HFFc6 (cell line): ENCODE data around the gene MSANTD1. TPM values are rescaled to one million over a fixed set of nuclear protein-coding genes. Genes with fewer than 3 reads are reported as not detected.

ENCODE experiments used
- DNase-seq: peaks from one replicate; pipeline ENCODE4 v3.0.0-alpha.2; 2018
- H3K27ac Mint-ChIP-seq: 2 replicates; pipeline ENCODE4 v1.8.0; 2020; ENCODE audit warnings: mild to moderate bottlenecking, mixed read lengths
- H3K27me3 Mint-ChIP-seq: 2 replicates; pipeline ENCODE4 v1.8.0; 2021; ENCODE audit warnings: mild to moderate bottlenecking, moderate library complexity, mixed read lengths; ENCODE audit not compliant: insufficient read depth
- H3K36me3 Mint-ChIP-seq: 2 replicates; pipeline ENCODE4 v1.8.0; 2021; ENCODE audit warnings: low read depth, mixed read lengths
- H3K4me1 Mint-ChIP-seq: 2 replicates; pipeline ENCODE4 v1.8.0; 2020; ENCODE audit warnings: low read depth, mixed read lengths
- H3K4me3 Mint-ChIP-seq: 2 replicates; pipeline ENCODE4 v1.8.0; 2020; ENCODE audit warnings: mild to moderate bottlenecking, moderate library complexity, mixed read lengths
- H3K9me3 Mint-ChIP-seq: 2 replicates; pipeline ENCODE4 v1.8.0; 2020; ENCODE audit warnings: mild to moderate bottlenecking, mixed read lengths
- CTCF ChIP-seq: fragments of 200-600 bp; sonication (generic); IDR thresholded peaks from 2 replicates; pipeline ENCODE4 v1.5.0; 2021; ENCODE audit warnings: antibody characterized with exemption, mild to moderate bottlenecking
- total RNA-seq, 6 experiments: library from RNA; stranded (reverse); fragmentation: NEBNext Ultra II Directional; extraction: Animal tissue kit (Norgen Biotek cat#: 25700); gene quantifications; 2 replicates in 1 of 6; 3 replicates in 5 of 6; pipeline ENCODE4 v1.2.3, GENCODE V29; 2021

Gene MSANTD1
- total RNA-seq, 6 experiments from 2014 or later: 0.09 to 0.35 (median 0.12) TPM

DNA sequence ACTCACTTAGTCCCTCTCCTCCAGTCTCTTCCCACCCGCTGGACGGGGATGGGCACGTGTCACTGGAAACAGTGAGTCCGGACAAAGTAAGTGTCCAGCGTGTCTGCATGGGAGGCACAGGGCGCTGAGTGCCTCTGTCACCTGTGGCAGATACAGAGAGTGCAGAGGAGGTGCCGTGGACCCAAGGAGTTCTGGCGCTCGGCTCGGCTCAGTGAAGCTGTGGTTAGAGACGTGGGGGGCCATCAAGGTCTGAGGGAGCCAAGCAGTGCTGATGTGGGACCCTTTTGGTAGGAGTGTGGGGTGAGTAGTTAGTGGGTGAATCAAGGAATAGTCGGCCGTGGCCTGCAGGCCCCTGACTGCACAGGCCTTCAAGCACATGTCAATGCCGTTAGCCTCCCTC is 40.1 kb upstream of the MSANTD1 start:
- TF ChIP-seq CTCF: no peak
- Mint-ChIP-seq H3K9me3 (no peaks in the 10 kb centered on the region), H3K36me3 (peaks cover 24% of the 10 kb centered on the region)

GRCh38 chr4:3209551-3210325 is 39.2 kb upstream of the MSANTD1 start:
- DNase-seq: no peak
- Mint-ChIP-seq H3K4me1 (peaks cover 11% of the 10 kb centered on the region), H3K4me3 (no peak overlapping the region), H3K27ac (no peak overlapping the region), H3K36me3 (peaks cover 25% of the 10 kb centered on the region), H3K9me3 (no peaks in the 10 kb centered on the region), H3K27me3 (no peaks in the 10 kb centered on the region; the same call in 1 of the 2 replicates)
- no peak for TF ChIP-seq CTCF

More for the DNA sequence above, 40.1 kb upstream of the MSANTD1 start:
- Mint-ChIP-seq H3K4me3 (no peak overlapping the region), H3K27me3 (no peaks in the 10 kb centered on the region; the same call in 1 of the 2 replicates), H3K4me1 (peaks cover 20% of the 10 kb centered on the region), H3K27ac (no peak overlapping the region)
- no peak for DNase-seq

DNA sequence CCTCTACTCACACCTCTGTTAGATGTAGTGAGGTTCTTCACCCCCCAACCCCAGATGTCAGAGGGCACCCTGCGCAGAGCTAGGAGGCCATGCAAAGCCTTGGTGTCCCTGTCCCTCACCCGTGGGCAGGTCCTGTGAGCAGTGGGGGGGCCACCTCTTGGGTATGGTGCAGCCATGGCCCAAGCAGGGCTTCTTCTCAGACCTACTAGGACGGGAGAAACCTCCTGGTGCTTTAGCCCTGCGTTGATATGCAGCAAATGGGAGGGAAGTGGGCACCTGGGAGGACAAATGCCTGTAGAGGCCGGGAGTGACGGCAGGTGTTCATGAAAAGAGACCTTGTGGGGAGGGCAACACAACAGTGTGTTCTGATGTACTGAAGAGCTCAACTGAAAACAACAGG is 38.5 kb upstream of the MSANTD1 start:
- no peak for DNase-seq
- H3K4me3 Mint-ChIP-seq: no peak overlapping the region
- H3K36me3 Mint-ChIP-seq: peaks cover 29% of the 10 kb centered on the region
- H3K27ac Mint-ChIP-seq: no peak overlapping the region
- TF ChIP-seq CTCF: no peak
- no peaks in the 10 kb centered on the region; the same call in 1 of the 2 replicates for H3K27me3 Mint-ChIP-seq
- H3K4me1 Mint-ChIP-seq: peaks cover 10% of the 10 kb centered on the region; the same call in 1 of the 2 replicates
- H3K9me3 Mint-ChIP-seq: no peaks in the 10 kb centered on the region

DNA sequence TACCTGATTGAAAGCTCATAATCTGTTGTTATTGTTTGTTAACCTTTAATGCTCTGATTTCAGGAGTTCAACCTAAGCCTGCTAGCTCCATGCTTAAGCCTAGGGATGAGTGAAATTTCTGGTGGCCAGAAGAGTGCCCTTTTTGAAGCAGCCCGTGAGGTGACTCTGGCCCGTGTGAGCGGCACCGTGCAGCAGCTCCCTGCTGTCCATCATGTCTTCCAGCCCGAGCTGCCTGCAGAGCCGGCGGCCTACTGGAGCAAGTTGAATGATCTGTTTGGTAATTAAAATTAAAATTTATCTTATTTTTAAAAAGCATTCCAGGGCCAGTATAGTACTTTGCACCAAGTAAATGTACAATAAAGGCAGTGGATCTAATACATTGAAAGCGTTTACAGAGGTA is 37.1 kb upstream of the MSANTD1 start:
- Mint-ChIP-seq H3K4me3 (no peak overlapping the region), H3K9me3 (no peaks in the 10 kb centered on the region), H3K27me3 (no peaks in the 10 kb centered on the region; the same call in 1 of the 2 replicates), H3K27ac (no peak overlapping the region), H3K36me3 (peaks cover 20% of the 10 kb centered on the region), H3K4me1 (peaks cover 10% of the 10 kb centered on the region; the same call in 1 of the 2 replicates)
- TF ChIP-seq CTCF: no peak
- no peak for DNase-seq

- DNase-seq: no peak
- TF ChIP-seq CTCF: no peak
- peaks cover 4% of the 10 kb centered on the region; the same call in 1 of the 2 replicates for H3K4me1 Mint-ChIP-seq
- H3K36me3 Mint-ChIP-seq: peaks cover 17% of the 10 kb centered on the region
- H3K27me3 Mint-ChIP-seq: no peaks in the 10 kb centered on the region; the same call in 1 of the 2 replicates
- H3K9me3 Mint-ChIP-seq: no peaks in the 10 kb centered on the region
- no peak overlapping the region for H3K4me3 Mint-ChIP-seq
- H3K27ac Mint-ChIP-seq: no peak overlapping the region
These were observed 36.4 kb upstream of the MSANTD1 start for GRCh38 chr4:3212391-3213105.
